ENCODE measurements around the gene CCND2.

- TF ChIP-seq EZH2 (IDR thresholded peaks at IDR 0.05; ENCODE audit: borderline replicate concordance, insufficient read depth, low read length, poor library complexity, severe bottlenecking) = no peak
- TF ChIP-seq, protein P1, sequence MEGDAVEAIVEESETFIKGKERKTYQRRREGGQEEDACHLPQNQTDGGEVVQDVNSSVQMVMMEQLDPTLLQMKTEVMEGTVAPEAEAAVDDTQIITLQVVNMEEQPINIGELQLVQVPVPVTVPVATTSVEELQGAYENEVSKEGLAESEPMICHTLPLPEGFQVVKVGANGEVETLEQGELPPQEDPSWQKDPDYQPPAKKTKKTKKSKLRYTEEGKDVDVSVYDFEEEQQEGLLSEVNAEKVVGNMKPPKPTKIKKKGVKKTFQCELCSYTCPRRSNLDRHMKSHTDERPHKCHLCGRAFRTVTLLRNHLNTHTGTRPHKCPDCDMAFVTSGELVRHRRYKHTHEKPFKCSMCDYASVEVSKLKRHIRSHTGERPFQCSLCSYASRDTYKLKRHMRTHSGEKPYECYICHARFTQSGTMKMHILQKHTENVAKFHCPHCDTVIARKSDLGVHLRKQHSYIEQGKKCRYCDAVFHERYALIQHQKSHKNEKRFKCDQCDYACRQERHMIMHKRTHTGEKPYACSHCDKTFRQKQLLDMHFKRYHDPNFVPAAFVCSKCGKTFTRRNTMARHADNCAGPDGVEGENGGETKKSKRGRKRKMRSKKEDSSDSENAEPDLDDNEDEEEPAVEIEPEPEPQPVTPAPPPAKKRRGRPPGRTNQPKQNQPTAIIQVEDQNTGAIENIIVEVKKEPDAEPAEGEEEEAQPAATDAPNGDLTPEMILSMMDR (IDR thresholded peaks at IDR 0.05; ENCODE audit: poor library complexity, severe bottlenecking) = no peak
- no peak for TF ChIP-seq POLR2AphosphoS5 (IDR thresholded peaks at IDR 0.05)
- no peak for TF ChIP-seq EP300 (conservative IDR thresholded peaks at IDR 0.05; ENCODE audit: poor library complexity, severe bottlenecking)
- TF ChIP-seq MXI1 (conservative IDR thresholded peaks at IDR 0.05; ENCODE audit: poor library complexity, severe bottlenecking) = no peak
- TF ChIP-seq REST (IDR thresholded peaks at IDR 0.05; ENCODE audit: borderline replicate concordance) = no peak
- no peak for TF ChIP-seq TAF1 (IDR thresholded peaks at IDR 0.05; ENCODE audit: low read depth)
- TF ChIP-seq RAD21 (conservative IDR thresholded peaks at IDR 0.05) = no peak
These were observed 15.8 kb downstream of the CCND2 start for GRCh38 chr12:4289231-4289878.

All from neural cell (in vitro differentiated cells).